CD4-positive, alpha-beta T cell treated with Interleukin-2 at 100 ng/mL for 4 hours (primary cell): Measurements from ENCODE around the gene BANP.
"Not testable (repeated sequence)": the region's sequence is repeated elsewhere in the genome, so short reads cannot be mapped to it uniquely, and the experiment has no call there.

Experiments used
- DNase-seq: peaks from one replicate; pipeline ENCODE4 v3.0.0-alpha.2; 2020; ENCODE audit warnings: low spot score

The BANP gene

DNA sequence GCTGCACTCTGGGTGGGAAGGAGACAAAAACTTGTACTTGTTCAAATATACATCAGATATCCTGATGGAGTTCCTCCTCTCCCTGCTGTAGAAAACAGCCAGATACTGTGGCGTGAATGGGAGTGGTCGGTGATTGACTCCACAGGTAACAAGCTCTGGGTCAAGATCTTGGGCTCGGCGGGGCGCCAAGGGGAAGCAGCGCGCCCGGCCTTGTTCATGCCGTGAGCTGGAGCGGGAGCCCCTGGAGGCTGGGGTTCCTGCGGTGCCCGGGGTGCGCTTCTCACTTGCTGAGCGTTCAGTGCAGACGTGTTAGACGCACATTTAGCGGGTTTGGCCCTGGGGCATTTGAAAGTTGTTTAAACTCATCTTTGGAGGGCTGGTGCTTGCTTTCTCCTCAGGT, 44.4 kb downstream of the BANP start:
- DNase-seq: no peak

DNA sequence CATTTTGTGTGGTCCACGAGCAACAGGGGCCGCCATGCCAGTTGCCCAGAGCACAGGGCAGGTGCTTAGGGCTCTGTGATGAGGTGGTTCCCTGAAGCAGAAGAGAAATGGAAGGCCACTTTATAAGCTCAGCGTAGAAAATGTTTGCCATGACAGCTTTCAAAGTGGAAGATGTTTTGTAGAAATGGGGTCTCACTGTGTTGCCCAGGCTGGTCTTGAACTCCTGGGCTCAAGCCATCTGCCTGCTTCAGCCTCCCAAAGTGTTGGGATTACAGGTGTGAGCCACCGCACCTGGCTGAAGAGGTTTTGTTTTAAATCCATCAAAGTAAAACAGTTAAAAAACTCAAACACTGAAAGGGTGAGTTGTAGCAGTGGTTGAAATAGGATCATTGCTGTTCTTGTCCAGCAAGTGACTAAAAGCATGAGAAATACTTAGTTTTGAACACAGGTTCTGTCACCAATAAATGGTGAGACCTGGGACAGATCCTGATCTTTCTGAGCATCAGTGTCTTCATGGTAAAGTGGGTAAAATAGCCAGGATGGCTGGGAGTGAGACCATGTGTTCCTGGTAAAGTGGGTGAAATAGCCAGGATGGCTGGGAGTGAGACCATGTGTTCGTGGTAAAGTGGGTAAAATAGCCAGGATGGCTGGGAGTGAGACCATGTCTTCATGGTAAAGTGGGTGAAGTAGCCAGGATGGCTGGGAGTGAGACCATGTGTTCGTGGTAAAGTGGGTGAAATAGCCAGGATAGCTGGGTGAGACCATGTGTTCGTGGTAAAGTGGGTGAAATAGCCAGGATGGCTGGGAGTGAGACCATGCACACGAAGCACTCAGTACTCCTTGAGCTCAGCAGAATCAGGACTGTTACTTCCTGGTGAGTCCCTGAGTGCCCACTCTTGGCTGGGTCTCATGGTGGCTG, 46.0 kb downstream of the BANP start:
- no peak for DNase-seq

DNA sequence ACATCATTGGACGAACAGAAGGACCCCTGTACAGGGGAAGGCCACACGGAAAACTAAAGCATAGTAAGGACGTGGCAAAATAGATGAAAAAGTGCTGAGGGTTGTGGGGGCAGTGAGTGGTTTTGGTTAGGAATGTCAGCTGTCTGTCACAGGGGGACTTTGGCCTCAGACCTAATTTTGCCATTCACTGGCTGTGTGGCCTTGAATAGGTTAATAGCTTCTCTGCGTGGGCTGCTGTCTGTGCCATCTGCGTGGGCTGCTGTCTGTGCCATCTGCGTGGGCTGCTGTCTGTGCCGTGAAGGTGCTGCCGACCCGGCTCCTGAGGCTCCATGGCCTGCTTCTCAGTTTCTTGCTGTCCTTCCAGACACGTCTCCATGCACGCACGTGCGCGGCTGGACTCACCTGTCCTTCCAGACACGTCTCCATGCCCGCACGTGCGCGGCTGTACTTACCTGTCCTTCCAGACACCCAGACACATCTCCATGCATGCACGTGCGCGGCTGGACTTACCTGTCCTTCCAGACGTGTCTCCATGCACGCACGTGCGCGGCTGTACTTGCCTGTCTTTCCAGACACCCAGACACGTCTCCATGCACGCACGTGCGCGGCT, 47.1 kb downstream of the BANP start:
- not testable (repeated sequence) for DNase-seq

DNA sequence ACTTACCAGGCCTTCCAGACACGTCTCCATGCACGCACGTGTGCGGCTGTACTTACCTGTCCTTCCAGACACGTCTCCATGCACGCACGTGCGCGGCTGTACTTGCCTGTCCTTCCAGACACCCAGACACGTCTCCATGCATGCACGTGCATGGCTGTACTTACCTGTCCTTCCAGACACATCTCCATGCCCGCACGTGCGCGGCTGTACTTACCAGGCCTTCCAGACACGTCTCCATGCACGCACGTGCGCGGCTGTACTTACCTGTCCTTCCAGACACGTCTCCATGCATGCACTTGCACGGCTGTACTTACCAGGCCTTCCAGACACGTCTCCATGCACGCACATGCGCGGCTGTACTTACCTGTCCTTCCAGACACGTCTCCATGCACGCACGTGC, 47.8 kb downstream of the BANP start:
- DNase-seq: not testable (repeated sequence)

DNA sequence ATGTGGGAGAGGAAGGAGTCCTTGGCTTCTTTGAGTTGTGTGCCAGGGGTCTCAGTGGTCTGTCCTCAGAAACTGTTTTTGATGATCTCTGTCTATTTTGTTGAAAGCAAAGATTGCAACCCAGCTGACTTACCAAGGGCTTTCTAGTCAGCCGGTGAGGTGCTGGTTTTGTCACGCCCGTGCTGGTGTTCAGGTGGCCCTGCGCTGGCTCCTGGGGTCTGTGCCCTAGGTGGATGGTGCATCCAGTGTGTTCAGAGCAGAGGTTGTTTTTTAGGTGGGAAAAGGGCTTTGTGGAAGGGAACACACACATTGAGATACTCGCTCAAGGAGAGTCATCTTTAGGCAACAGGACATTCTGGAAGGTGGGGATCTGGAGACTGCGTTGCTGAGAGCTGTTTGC, 51.0 kb downstream of the BANP start:
- no peak for DNase-seq

DNA sequence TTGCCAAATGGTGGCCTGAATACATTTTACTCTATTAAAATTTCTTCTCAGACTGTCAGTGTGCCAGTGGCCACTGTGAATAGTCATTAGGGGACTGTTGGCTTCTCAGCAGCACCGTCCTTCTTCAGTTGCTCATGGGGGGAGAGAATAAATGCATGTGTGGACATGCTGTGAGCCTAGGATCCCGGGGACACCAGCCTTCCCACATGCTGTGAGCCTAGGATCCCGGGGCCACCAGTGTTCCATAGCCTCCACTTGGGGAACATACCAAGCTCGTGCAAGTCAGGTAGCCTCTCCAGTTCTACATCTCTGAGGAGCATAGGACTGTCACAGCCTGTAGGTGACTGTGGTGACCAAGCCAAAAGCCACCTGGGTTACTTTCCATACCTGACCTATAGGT, 51.5 kb downstream of the BANP start:
- no peak for DNase-seq

DNA sequence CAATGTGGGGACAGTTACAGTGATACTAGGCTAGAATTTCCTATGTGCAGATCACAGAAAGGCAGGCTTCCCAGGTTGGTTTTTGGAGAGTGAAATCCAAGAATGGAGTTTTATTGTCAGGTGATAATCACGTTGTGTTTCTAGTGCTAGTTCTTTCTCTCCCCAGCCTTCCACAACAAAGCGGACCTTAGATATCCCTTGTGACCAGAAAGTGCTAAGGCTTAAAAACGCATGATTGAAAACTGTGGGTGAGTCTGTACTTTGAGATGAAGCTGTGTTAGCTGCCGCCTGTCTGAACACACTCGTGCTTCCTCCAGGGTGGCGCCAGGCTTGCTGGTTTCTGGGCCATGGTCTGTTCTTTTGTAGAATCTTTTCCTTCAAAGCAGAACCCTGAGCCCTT, 52.1 kb downstream of the BANP start:
- DNase-seq: no peak

- DNase-seq: no peak
These were observed 52.5 kb downstream of the BANP start for GRCh38 chr16:88003736-88004135.

DNA sequence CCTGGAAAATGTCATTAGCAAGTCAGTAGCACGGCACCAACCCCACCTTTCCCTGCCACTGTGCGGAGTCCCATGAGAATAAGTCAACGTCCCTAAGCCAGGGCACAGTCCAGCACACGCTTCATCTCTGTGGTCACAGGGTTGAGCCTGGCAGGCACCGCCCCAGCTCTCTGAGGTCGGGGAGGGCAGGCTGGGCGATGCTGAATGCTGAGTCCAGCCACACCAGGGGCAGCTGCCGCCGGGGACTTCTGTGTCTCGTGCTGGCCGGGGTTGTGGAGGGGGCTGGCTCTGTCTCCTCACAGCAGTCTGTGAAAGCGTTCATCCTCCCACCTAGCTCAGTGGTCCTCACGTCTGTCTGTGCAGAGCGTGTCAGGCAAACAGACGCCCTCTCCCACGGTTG, 53.2 kb downstream of the BANP start:
- no peak for DNase-seq

GRCh38 chr16:88005181-88005581, 53.9 kb downstream of the BANP start:
- peak; percentile 3 for DNase-seq

- no peak for DNase-seq
These were observed 54.7 kb downstream of the BANP start for GRCh38 chr16:88005968-88006367.

- DNase-seq: no peak
These were observed 56.1 kb downstream of the BANP start for GRCh38 chr16:88007321-88007731.

DNA sequence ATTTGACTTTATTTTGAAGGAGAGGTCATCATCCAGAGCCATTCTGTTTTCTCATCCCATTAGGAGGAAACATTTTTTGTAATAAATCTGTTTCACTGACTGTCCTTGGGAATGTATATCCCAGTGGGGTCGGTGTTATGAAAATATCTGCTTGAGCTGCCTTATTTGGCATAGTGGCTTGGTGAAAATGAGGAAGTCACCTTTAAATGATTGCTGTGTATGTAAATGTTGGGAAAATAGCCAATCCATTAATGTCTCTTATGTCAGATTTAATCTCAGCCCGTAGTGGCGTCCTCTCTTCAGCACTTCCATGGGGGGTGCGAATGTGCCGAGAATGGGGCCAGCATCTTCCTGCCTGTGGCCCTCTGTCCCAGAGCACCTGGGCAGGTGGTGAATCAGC, 57.6 kb downstream of the BANP start:
- DNase-seq: no peak

DNA sequence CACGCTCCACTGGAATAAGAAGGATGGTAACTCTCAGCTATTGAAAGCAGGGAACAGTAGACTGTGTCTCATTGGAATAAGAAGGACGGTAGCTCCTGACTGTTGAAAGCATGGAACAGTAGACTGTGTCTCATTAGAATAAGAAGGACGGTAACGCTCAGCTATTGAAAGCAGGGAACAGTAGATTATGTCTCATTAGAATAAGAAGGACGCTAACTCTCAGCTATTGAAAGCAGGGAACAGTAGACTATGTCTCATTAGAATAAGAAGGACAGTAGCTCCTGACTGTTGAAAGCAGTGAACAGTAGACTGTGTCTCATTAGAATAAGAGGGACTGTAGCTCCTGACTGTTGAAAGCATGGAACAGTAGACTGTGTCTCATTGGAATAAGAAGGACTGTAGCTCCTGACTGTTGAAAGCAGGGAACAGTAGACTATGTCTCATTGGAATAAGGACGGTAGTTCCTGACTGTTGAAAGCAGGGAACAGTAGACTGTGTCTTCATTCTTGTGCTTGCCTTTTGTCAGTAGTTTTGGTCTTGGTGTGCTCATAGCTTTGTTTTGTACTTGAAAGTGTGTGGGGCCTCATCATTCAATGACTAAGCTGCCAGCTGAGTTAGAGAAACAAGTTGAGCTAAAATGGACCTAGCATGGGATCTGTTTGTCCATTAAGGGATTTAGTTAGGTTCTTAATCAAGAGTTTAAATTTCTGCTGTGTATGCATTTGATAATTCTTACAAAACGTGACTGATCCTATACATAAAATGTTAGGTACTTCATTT, 58.5 kb downstream of the BANP start:
- DNase-seq: no peak

DNA sequence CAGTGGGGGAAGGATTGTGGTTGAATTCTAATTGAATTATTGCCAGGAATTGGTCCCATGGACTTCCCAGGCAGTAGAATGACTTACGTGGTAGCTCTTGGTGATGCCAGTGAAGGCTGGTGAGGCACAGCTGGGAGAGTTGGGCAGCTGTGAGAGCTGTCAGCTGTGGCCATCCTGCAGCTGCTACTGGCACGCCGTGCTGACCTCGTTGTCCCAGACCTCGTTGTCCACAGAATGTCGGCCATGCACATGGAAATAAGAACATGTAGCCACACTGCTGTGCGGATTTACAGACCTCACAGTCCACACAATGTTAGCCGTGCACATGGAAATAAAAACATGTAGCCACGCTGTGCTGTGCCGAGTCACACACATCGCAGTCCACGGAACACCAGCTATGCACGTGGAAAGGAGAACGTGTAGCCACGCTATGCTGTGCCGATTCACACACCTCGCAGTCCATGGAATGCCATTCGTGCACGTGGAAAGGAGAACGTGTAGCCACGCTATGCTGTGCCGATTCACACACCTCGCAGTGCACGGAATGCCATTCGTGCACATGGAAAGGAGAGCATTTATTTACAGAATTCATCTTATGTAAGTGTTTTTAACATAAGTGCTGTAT, 59.2 kb downstream of the BANP start:
- no peak for DNase-seq

DNA sequence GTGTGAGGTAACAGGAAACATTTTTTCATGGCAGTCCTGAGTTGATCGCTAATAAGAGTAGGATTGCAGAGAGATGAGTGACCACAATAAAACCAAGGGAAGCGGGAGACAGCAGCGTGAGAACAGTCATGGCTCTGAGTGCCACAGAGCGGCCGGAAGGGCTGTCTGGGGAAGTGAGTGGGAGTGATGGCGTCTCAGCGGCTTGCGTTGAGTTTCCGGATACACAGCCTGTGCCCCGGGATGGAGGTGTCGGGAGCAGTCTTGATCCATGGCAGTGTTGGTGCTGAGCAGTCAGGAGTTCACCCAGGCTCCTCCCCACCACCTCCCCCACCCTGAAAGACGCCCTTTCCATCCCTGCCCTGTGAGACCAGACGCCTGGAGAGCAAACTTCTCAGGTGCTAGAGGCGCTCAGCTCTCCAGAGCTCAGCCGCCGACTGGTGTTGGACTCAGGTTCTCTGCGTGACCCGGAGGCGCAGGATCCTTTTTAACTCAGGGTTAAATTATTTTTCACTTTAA, 59.8 kb downstream of the BANP start:
- DNase-seq: no peak

DNA sequence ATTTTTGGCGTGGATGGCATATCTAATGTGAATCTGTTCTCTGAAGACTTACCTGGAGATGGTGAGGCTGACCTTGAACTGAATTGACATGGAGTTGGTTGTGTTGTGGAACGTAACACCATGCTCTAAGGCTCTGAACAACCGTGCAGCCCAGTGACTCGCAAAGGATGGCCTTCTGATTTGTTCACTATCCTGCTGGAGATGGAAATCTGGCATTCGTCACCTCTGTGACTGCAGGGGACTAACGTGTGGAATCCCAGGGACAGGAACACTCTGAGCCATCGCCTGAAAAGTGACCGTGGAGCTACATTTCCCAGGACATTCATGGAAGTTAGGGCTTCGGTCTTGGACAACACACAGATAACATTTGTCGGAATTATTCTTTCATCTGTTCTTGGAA, 61.1 kb downstream of the BANP start:
- DNase-seq: no peak

- no peak for DNase-seq
These were observed 61.9 kb downstream of the BANP start for GRCh38 chr16:88013091-88013609.

- DNase-seq: no peak
These were observed 62.6 kb downstream of the BANP start for GRCh38 chr16:88013766-88014251.

DNA sequence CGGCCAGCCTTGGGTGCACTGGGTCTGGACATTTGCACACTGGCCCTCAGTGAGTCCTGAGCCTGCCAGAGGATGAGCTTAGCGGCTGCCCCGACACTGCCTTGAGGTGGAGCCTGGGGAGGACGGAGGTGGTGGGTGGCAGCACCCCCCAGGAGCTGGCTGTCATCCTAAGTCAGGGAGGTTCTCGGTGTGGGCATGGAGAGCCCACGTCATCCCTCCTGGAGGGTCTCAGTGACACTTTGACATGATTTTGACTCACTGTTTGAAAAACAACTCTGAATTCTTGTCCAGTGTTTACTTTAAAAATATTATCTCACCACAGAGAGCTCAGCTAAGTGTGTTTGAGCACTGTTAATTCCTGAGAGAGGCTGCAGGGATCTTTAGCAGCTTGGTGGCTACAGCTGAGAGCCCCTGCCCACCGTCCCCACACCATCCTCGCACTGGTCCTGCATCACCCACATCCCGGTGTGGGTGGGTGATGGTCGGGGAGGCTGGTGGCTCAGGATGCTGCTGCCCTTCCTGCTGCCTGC, 63.1 kb downstream of the BANP start:
- DNase-seq: no peak
